Sigmoid colon (tissue), 7 donors: ENCODE measurements around the gene LRRC75B. TPM values are rescaled to one million over a fixed set of nuclear protein-coding genes. Genes with fewer than 3 reads are reported as not detected.
A peak's percentile ranks its signal among the peaks of the same experiment; 100 is the strongest.
"Not testable (repeated sequence)": the region's sequence is repeated elsewhere in the genome, so short reads cannot be mapped to it uniquely, and the experiment has no call there.

Experiments used
- DNase-seq: peaks from one replicate; pipeline ENCODE4 v3.0.0-alpha.2; 2019
- H3K27ac ChIP-seq, 4 donors: fragments of 200-600 bp; sonication (generic); one replicate each; pipeline ENCODE4 v1.5.1; 2016 to 2019; ENCODE audit warnings: mild to moderate bottlenecking in 1 of 4
- H3K27me3 ChIP-seq, 3 donors: fragments of 200-600 bp; sonication (generic); one replicate each; pipeline ENCODE4 v1.5.1; 2019; ENCODE audit warnings: mild to moderate bottlenecking in 1 of 3
- H3K36me3 ChIP-seq, 4 donors: fragments of 200-600 bp; sonication (generic); one replicate each; pipeline ENCODE4 v1.5.1; 2016 to 2019
- H3K4me1 ChIP-seq, 4 donors: fragments of 200-600 bp; sonication (generic); one replicate each; pipeline ENCODE4 v1.5.1; 2017 to 2019
- H3K4me3 ChIP-seq, 4 donors: fragments of 200-600 bp; sonication (generic); one replicate each; pipeline ENCODE4 v1.5.1; 2017 to 2019; ENCODE audit warnings: mild to moderate bottlenecking in 2 of 4, moderate library complexity in 1 of 4
- H3K9me3 ChIP-seq, 4 donors: fragments of 200-600 bp in 3 of 4; sonication (generic) in 3 of 4; one replicate each; pipeline versions ENCODE4 v1.5.1 to v1.6.1; 2013 to 2019
- EP300 ChIP-seq, 4 donors: sonication (generic); formaldehyde crosslinking; IDR thresholded peaks; one replicate each; pipeline ENCODE4 v1.6.1; 2017; ENCODE audit warnings: antibody characterized with exemption in 4 of 4
- POLR2A ChIP-seq, 2 donors: fragments of 450-650 bp; IDR thresholded peaks; one replicate each; pipeline ENCODE4 v1.6.1; 2016; ENCODE audit warnings: antibody characterized with exemption in 2 of 2, mild to moderate bottlenecking in 2 of 2, moderate library complexity in 2 of 2
- POLR2AphosphoS5 ChIP-seq, 4 donors: sonication (generic); formaldehyde crosslinking; IDR thresholded peaks; one replicate each; pipeline ENCODE4 v1.6.1; 2017; ENCODE audit warnings: antibody characterized with exemption in 4 of 4
- WGBS, 2 donors: extraction: QIAGEN DNeasy Blood & Tissue Kit; methylation state at CpG; one replicate each; pipeline ENCODE4 v1.1.7; 2013; 5-methylcytosine and 5-hydroxymethylcytosine counted together
- intact Hi-C: fragments of 100-400 bp; cut with DNase I; formaldehyde crosslinking; loops from one replicate; pipeline ENCODE4 v1.15.1; 2023
- polyA plus RNA-seq, 3 donors: library from polyadenylated mRNA; stranded (reverse); fragments of 200-250 nt; gene quantifications; one replicate each; pipeline ENCODE4 v1.2.3, GENCODE V29; 2013
- total RNA-seq, 4 donors: library from RNA; depleted of rRNA; stranded (reverse); fragments of >200 nt; gene quantifications; one replicate each; pipeline ENCODE4 v1.1.0, GENCODE V29; 2016
- TF ChIP-seq, protein P1 (sequence below), 4 experiments: fragments of 450-650 bp in 3 of 4; fragments of 200-600 bp in 1 of 4; IDR thresholded peaks; one replicate each; pipeline ENCODE4 v1.5.1; 2016 to 2019; ENCODE audit warnings: antibody characterized with exemption in 4 of 4, mild to moderate bottlenecking in 3 of 4, moderate library complexity in 2 of 4
- donor health status: healthy with polysubstance abuse.
- donor health status: Bipolar disorder and iron deficiency.
- donor health status: healthy.

Gene LRRC75B, protein sequence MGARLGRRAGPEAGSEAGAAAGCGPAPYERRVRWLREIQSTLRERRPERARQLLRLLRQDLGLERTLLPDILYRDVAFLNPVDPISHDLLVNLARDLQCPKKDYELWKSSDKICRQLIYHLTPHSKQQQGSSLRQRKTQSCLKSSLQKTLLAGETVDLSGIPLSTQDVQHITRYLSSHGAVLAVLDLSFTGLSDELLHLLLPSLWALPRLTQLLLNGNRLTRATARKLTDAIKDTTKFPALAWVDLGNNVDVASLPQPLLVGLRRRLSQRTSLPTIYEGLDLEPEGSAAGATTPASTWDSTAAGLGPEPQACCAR
- total RNA-seq (10 to 100 TPM; 11.1 to 18.6 (median 13.8) TPM), polyA plus RNA-seq (10 to 100 TPM in 1 of 3 donors, 1 to 10 TPM in 2; 2.5 to 14.4 (median 8.1) TPM)

DNA sequence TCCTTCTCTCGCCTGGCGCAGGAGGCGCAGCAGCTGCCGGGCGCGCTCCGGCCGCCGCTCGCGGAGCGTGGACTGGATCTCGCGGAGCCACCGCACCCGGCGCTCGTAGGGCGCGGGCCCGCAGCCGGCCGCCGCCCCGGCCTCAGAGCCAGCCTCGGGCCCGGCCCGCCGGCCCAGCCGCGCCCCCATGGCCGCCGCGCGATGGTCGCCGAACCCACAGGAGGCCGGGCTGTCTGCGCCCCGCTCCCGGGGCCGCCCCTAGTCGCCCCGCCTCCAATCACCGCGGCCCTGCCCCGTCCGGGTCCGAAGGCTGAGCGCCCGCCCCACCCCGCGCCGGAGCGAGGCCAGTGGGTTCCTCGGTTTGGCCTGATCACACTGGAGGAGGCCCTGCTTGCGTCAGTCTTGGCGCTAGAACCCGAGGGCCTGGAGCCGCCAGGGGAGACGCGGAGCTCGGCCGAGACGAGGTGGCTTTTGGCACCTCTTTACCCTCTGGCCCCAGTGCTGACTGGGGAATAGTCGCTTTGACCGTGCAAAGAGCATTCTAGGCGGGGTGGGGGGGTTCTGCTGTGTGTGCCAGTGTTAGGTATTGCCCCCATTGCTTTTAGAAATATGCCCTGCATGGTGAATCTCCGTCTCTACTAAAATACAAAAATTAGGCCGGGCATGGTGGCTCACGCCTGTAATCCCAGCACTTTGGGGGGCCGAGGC is at the start of gene LRRC75B:
LRRC75B (minus strand) TSS at position 223 of the 708 bp plus-strand sequence; CDS start at position 189, 34 bp downstream.
- Histone ChIP-seq H3K4me1 (peaks cover 0 to 21% (median 12%) of the 10 kb centered on the region in 4 donors), H3K27ac (peak within 1 kb of the TSS; percentile 79 to 88 (median 84)), H3K36me3 (peaks cover 0 to 16% (median 11%) of the 10 kb centered on the region in 4 donors), H3K27me3 (no peaks in the 10 kb centered on the region), H3K9me3 (no peaks in the 10 kb centered on the region), H3K4me3 (peak within 1 kb of the TSS; percentile 64 to 71 (median 65))
- intact Hi-C loops = loop anchor here (2.0 kb wide), 1 partner anchor 38 kb away; the partner anchor contains the start of genes GUCD1 and SNRPD3
- WGBS, 2 donors = 4 to 5% methylated on average over 72 of the region's 72 CpGs
- TF ChIP-seq POLR2A (IDR thresholded peaks at IDR 0.05) (peak in 1 of 2 donors; percentile 21), EP300 (IDR thresholded peaks at IDR 0.05) (no peak), POLR2AphosphoS5 (IDR thresholded peaks at IDR 0.05) (peak; percentile 35 to 76 (median 64))
- TF ChIP-seq, protein P1, sequence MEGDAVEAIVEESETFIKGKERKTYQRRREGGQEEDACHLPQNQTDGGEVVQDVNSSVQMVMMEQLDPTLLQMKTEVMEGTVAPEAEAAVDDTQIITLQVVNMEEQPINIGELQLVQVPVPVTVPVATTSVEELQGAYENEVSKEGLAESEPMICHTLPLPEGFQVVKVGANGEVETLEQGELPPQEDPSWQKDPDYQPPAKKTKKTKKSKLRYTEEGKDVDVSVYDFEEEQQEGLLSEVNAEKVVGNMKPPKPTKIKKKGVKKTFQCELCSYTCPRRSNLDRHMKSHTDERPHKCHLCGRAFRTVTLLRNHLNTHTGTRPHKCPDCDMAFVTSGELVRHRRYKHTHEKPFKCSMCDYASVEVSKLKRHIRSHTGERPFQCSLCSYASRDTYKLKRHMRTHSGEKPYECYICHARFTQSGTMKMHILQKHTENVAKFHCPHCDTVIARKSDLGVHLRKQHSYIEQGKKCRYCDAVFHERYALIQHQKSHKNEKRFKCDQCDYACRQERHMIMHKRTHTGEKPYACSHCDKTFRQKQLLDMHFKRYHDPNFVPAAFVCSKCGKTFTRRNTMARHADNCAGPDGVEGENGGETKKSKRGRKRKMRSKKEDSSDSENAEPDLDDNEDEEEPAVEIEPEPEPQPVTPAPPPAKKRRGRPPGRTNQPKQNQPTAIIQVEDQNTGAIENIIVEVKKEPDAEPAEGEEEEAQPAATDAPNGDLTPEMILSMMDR (IDR thresholded peaks at IDR 0.05) = no peak
- peak; percentile 97 for DNase-seq

DNA sequence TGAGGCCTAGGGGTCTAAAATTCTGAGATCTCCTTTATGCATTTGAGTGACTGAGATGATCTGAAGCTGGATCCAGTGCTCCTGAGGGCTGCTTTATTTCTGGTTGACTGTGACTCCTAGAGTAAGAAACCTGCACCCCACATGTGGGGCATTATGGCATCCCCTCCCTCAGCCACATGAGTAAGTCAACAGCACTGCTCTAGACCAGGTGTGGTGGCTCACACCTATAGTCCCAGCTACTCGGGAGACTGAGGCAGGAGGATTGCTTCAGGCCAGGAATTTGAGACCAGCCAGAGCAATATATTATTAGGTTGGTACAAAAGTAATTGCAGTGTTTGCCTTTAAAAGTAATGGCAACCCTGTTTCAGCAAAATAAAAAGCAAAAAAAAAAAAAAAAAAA is 49.4 kb upstream of the LRRC75B start:
- H3K36me3 ChIP-seq, H3K4me1 ChIP-seq, H3K4me3 ChIP-seq, H3K27me3 ChIP-seq, H3K27ac ChIP-seq, DNase-seq, H3K9me3 ChIP-seq, intact Hi-C loops: not testable (repeated sequence)
- WGBS, 2 donors = 81 to 88% methylated on average over 1 of the region's 1 CpG

DNA sequence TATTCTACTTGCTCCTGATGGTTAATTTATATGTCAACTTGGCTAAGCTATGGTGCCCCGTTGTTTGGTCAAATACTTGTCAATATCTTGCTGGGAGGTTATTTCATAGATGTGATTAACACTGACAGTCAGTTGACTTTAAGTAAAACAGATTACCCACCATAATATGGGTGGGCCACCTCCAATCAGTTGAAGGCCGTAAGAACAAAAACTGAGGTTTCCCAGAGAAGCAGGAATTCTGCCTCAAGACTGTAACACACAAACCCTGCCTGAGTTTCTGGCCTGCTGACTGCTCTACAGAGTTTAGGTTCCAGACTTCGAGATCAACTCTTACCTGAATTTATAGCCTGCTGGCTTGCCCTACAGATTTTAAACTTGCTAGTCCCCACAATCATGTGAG is 43.6 kb upstream of the LRRC75B start:
- H3K9me3 ChIP-seq, DNase-seq, H3K4me1 ChIP-seq, H3K27ac ChIP-seq, H3K36me3 ChIP-seq, H3K4me3 ChIP-seq, H3K27me3 ChIP-seq, intact Hi-C loops: not testable (repeated sequence)
- WGBS, 2 donors = 76 to 90% methylated on average over 3 of the region's 3 CpGs

DNA sequence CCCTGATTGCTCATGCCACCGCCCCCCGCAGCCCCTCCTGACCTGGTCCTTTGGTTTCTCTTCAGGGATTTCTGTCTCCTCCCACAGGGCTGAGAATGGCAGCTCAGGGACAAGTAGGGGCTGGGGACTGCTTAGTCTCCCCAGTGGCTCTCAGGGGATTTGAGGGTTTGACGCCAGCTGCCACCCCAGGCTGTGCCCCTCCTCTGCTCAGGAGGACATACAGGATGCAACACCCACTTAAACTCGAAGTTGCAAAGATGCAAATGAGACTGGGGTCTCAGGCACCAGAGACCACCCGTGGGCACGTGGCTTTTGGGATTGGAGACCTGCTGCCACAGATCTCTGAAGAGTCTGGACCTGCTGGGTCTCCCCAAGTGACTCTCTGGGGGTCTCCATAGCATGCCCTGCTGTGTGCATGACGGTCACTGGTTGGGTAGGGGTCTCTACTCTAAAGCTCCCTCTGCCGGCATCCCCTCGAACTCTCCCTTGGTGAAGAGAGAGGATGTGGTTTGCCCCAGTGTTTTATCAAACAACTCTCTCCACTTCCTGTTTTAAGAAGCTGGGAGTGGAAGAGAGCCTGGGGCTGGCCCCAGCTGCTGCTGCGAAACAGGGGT is 42.0 kb upstream of the LRRC75B start:
- H3K4me1 ChIP-seq, intact Hi-C loops, H3K9me3 ChIP-seq, DNase-seq, H3K27ac ChIP-seq, H3K4me3 ChIP-seq, H3K36me3 ChIP-seq, H3K27me3 ChIP-seq: not testable (repeated sequence)
- WGBS, 2 donors = 36 to 59% methylated on average over 9 of the region's 10 CpGs

DNA sequence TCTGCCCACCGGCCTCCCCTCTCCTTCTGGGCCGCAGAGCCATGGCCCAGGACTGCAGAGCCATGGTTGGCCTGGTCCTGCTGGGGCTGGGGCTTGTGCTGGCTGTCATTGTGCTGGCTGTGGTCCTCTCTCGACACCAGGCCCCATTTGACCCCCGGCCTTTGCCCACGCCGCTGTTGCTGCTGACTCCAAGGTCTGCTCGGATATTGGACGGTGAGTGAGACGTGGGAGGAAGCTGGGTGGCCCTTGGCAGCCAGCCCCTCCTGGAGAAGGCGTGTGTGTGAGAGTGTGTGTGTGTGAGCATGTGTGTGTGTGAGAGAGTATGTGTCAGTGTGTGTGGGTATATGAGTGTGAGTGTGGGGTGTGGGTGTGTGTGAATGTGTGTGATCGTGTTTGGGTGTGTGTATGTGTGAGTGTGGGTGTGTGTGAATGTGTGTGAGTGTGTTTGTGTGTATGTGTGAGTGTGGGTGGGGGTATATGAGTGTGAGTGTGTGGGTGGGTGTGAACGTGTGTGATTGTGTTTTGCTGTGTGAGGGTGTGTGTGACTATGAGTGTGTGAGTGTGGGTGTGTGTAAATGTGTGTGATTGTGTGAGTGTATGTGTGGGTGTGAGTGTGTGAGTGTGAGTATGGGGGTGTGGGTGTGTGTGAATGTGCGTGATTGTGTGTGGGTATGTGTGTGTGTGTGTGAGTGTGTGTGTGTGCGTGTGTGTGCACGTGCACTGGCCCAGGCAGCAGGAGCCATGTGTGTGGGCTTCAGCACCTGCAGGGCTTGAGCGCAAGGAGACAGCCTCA is 40.6 kb upstream of the LRRC75B start:
- H3K36me3 ChIP-seq, H3K4me3 ChIP-seq, H3K27ac ChIP-seq, H3K27me3 ChIP-seq, H3K4me1 ChIP-seq, intact Hi-C loops, H3K9me3 ChIP-seq, DNase-seq: not testable (repeated sequence)
- WGBS, 2 donors = 72 to 81% methylated on average over 16 of the region's 16 CpGs

DNA sequence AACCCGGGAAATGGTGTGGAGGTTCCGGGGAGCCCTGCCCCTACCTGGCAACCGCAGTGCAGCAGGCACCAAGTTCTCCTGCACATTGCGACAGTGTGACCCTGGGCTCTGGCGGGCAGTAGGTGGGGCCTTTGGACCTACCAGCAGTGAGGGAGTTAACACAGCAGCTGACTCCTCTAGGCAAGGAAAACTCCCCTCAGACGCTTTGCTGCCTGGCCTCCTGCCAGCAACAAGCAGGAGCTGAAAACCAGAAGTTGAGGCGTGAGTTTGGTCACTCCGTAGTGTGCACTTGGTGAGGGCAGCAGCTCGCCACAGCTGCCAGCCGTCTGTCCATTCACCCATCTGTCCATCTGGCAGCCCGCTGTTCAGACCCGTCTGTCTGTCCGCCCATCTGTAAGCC is 39.8 kb upstream of the LRRC75B start:
- WGBS, 2 donors = 41 to 45% methylated on average over 12 of the region's 13 CpGs
- H3K9me3 ChIP-seq, DNase-seq, H3K36me3 ChIP-seq, H3K4me3 ChIP-seq, intact Hi-C loops, H3K27me3 ChIP-seq, H3K4me1 ChIP-seq, H3K27ac ChIP-seq: not testable (repeated sequence)

DNA sequence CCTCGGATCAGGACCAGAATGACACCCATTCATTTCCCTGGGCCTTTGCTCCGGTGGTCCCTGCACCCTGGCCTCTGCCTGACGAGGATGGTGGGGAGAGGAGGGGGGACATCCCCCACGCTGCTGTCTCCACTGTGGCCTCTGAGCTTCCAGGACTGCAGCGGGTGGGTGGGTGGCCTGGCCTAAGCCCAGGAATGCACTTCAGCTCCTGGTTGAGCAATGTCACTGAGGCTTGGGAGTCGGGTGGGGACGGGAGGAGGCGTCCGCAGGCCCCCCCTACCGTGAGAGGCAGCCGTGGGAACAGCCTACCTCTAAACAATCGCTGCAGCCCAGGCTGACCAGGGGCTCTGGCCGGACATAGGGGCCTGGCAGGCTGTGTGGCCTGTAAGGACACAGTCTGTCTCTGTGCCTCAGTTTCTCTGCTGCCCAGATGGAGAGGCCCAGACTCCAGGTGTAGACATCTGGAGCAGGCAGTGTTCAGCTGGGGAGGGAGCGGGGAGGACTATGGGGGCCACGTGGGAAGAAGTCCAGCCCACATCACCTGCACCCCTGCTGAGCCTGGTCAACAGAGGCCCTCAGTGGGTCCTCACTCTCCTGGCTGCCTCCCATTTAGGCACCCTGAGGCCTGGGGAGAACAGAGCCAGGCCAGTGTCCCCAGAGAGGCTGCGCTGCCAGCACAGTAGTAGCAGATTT is 38.7 kb upstream of the LRRC75B start:
- H3K4me3 ChIP-seq, H3K4me1 ChIP-seq, intact Hi-C loops, DNase-seq, H3K27me3 ChIP-seq, H3K36me3 ChIP-seq, H3K9me3 ChIP-seq: not testable (repeated sequence)
- WGBS, 2 donors = 70 to 76% methylated on average over 16 of the region's 16 CpGs
- peak overlapping the region in 1 of 4 donors; percentile 14 for H3K27ac ChIP-seq

DNA sequence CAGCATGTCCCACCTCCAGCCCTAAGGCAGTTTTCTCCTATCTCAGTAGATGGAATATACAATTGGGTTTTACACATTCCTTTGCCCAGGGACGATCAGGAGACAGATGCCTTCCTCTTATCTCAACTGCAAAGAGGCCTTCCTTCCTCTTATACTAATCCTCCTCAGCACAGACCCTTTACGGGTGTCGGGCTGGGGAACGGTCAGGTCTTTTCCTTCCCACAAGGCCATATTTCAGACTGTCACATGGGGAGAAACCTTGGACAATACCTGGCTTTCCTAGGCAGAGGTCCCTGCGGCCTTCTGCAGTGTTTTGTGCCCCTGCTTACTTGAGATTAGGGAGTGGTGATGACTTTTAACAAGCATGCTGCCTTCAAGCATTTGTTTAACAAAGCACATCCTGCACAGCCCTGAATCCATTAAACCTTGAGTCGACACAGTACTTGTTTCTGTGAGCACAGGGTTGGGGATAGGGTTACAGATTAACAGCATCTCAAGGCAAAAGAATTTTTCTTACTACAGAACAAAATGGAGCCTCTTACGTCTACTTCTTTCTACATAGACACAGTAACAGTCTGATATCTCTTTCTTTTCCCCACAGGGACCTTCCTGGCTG is 38.0 kb upstream of the LRRC75B start:
- DNase-seq, H3K27me3 ChIP-seq, H3K36me3 ChIP-seq, H3K27ac ChIP-seq, H3K4me1 ChIP-seq, H3K4me3 ChIP-seq, intact Hi-C loops, H3K9me3 ChIP-seq: not testable (repeated sequence)
- 38 to 68% methylated on average over 7 of the region's 7 CpGs for WGBS, 2 donors
